A204.1 (cell line): Measurements from ENCODE around the gene SLC25A45.
"Not testable (repeated sequence)": the region's sequence is repeated elsewhere in the genome, so short reads cannot be mapped to it uniquely, and the experiment has no call there.

Experiments
- FAIRE-seq: peaks from 2 replicates; lab custom pipeline; 2012; peaks lifted over from hg19 to GRCh38; lab: Jason Lieb, UNC

Gene SLC25A45

DNA sequence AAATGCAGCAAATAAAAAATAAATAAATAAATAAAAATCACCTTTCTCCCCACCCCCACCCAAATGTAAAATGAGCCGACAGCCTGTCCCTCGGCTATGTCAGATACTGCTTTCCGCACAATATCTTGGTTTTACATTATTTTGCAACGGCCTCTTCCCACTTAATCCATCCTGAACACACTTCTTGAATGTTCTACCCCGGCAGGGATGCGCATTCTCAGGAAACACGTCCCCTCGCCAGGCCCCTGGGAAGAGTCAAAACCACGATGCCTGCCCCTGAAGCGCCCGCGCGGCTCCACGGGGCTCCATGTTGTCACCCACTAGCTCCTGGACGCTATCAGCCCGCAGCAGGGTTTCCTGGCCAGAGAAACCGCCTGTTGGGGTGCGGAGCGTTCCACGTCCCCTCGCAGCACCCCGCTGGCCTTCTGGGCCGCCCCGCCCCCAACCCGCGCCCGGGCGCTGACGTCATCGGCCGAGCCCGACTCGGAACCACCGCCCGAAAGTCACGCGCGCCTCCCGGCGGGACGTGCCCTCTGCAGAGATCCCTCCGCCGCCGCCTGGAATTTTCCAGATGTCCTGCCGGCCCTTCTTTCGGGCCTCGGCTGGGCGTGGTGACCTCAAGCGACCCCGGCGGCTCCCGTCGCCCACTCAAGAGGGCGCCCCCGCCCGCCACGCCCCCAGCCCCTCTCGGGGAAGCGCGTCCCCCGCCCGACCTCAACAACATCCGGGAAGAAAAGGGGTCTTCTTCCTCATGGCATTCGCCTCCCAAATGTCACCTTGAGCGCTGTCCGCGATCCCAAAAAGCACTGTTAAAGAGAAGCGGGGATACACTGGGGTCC is 39.6 kb upstream of the SLC25A45 start:
- FAIRE-seq = no peak

DNA sequence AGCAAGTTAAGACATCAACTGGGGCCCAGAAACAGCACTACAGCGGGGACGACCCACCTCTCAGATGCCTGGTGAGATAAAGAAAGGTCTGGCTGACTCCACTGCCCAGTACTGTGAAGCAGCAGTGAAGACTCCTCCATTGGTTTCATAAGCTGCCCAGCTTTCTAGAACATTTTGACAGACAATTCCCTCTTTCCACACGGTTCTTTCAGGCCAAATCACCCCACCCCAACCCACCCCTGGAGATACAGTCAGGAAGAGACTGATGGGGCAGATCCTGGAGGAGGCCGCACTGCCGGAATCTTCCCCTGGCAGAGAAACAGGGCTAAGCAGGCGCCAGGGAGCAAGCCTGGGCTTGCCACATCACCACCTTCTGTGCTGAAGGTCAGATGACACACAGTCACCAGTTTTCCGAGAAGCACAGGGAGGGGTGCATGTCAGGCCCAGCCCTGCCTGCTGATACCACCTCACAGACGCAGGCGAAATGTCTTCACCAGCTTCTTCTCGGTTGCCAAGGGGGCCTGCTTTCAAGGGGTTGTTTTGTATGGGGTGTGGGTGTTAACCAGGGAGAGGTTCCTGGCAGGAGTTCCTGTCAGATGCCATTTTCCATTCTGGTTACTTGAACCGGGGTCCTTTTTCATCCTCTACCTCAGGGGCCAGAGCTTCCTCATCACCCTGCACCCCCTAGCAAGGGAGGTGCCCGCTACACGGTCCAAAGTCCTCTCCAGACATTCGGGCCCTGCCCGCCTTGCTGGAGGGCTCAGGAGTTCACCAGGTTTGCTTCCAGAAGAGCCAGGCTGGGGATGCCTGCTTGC is 38.7 kb upstream of the SLC25A45 start:
- no peak for FAIRE-seq

DNA sequence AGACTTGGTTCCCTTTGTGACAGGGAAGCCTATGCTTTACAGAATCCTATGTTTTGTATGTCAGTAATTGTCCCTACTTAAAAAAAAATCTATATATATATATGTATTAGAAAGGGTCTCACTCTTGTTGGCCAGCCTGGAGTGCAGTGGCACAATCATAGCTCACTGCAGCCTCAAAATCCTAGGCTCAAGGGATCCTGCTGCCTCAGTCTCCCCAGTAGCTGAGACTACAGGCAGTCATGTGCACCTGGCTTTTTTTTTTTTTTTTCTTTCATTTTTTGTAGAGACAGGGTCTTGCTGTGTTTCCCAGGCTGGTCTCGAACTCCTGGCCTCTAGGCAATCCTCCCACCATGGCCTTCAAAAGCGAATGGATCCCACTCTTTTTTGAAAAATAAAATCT is 38.1 kb upstream of the SLC25A45 start:
- FAIRE-seq = no peak

DNA sequence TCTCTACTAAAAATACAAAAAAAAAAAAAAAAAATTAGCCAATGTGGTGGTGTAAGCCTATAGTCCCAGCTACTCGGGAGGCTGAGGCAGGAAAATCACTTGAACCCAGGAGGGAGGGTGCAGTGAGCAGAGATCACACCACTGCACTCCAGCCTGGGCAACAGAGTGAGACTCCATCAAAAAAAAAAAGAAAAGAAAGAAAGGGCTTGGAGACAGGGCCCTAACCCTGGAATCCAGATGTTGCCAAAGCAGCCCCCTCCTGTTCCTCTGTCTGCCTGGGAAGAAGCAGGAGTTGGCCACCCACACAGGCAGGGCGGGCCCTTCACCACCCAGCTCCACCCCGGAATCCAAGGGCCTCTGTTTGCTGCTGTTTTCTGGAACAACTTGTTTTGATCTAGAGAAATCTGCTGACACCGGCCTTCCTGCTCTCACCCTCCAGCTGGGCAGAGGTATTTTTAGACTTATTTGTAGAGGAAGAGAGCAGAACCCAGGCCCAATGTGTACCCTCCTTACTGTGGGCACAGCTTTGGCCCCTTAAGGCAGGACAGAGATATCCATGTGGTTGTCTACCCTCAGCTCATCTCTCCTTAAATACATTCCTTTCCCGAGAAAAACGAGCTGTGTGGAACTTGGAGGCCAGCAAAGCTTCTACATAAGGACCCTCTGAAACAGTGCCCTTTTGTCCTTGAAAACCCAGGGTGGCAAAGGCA is 37.5 kb upstream of the SLC25A45 start:
- FAIRE-seq = no peak

DNA sequence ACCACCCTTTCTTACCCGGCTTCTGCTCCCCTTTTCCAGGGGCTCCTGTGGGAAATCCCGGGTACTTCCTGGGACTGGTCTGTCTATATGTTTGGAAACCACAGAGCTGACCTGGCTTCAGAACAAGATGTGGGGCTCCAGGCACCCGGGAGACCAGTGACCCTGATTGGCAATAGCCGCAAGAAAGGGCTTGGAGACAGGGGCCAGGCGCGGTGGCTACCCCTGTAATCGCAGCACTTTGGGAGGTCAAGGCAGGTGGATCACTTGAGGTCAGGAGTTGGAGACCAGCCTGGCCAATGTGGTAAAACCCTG is 37.0 kb upstream of the SLC25A45 start:
- no peak for FAIRE-seq

DNA sequence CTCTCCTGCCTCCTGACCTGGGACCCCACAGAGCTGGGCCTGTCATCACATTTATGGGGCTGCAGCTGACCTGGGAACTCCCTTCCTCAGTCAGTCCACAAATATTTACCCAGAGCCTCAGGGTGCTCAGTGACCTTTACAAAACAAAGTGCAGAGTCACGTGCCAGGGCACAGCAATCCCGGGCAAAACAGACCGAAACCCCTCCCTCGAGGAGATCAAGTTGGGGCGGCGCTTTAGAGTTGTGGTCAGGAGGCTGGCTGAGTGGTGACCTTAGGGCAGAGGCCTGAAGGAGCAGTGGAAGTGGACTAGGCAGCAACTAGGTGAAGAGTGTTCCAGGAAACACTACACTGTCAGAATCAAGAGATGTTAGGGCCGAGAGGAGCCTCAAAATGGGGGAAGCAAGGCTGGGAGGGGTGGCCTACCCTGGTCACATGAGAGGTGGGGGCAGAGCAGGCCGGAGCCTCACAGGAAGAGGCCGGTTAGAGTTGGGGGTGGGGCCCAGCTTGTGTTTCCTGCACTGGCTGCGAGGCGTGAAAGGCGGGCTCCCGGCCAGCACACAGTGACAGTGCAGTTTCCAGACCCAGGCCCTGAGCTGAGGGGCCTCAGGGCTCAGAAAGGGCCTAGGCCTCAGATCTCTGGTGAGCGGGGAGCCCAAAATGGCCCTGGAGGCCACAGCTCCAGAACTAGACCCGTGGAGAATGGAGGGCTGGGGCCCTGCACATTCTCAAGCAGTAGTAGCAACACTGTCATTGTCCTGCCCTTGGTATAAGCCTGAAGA is 36.4 kb upstream of the SLC25A45 start:
- no peak for FAIRE-seq

DNA sequence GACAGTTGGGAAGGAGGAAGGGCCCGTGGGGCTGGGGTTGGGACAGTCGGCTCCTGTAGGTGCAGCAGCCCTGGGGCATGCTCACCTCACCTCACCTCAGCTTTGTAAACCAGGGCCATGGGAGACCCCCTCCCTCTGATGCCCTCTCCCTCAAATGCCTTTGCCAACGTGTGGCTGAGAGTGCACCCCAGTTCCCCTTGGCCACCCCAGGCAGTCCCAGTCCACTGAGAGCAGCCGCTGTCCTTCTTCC is 35.9 kb upstream of the SLC25A45 start:
- no peak for FAIRE-seq

DNA sequence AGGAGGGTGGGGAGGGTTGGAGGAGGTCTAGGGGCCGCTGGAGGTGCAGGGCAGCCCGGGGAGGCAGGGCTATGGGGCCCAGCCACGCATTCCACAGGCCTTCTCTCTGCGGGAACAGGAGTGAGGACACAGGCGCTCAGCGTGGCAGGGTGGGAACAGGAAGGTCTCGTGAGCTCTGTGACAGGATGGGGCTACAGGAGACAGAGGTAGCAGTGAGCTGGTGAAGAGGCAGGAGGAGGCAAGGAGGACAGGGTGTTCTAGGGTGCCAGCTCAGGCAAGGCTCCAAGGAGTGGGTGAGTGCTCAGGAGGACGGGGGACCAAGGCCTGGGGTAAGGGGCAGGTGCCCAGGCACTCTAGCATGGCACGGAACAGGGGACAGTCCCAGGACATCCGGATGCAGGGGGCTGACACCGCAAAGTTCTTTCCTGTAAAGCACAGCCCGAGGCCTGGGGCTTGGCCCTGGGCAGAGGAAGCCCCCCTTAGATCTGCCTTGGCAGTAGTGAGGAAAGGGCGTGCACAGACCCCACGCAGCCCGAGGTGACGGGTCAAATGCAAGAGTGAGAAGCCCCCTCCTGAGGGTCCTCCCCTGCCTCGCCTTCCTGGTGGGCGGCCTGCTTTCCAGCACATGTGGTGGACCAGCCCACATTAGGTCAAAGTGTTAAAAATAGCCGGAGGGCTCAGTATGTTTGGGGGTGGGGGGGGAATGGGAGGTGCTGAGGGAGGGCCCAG is 35.4 kb upstream of the SLC25A45 start:
- no peak for FAIRE-seq

DNA sequence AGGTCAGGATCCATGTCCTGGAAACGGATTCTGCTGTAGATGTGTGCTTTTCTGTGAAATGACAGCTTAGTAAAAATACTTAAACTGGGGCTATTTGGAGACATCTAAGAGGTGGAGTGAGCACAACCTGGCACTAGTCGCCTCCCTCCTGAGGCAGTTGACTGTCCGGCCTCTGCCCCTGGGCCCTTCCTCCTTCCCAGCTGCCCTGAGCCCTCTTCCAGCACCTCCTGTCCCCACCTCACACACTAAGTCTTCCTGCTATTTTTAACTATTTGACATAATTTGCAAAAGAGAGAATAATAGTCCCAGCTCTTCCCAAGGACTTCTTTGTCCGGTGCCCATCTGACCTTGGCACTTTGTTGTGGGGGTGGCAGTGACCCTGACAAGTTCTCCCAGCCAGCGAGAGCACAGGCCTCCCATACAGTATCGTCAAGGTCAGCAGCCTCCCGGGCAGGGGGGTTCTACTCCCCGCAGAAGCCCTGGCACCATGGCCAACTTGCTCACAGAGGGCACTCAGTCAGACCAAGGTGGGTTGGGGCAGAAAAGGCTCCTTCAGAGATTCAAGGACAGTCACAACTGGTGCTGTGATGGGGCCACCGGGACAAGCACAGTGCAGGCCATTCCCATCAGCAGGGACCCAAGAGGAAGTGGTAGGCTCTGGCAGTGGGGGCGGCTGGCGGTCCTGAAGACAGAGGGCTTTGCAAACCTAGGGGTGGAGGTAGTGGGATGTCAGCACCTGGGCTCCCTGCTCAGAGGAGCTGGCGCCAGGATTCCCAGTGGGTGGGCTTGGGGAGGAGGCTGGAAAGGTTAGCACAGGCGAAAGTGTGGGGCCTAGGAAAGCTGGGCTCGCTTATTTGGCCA is 34.6 kb upstream of the SLC25A45 start:
- no peak for FAIRE-seq

DNA sequence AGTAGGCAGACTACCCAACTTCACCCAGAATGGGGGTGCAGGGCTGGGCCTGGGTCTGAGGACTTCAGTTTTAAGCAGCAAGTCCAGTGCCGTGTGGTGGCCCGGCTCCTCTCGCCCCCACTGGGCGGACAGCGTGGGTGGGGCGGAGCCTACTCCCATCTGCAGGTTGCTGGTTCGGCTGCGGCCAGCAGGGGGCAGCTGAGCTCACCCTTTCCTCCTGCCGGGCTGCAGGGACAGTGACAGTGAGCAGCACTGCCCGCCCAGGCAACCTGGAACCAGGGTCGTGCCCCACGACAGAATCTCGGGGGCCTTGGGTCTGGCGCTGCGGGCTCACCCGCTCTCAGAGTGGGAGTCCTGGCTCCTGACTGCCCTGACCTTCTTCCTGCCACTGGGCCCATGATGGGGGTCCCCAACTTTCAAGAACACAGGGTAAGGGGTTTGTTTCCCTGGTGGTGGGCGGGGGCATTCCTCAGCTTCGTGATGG is 33.9 kb upstream of the SLC25A45 start:
- FAIRE-seq = no peak

DNA sequence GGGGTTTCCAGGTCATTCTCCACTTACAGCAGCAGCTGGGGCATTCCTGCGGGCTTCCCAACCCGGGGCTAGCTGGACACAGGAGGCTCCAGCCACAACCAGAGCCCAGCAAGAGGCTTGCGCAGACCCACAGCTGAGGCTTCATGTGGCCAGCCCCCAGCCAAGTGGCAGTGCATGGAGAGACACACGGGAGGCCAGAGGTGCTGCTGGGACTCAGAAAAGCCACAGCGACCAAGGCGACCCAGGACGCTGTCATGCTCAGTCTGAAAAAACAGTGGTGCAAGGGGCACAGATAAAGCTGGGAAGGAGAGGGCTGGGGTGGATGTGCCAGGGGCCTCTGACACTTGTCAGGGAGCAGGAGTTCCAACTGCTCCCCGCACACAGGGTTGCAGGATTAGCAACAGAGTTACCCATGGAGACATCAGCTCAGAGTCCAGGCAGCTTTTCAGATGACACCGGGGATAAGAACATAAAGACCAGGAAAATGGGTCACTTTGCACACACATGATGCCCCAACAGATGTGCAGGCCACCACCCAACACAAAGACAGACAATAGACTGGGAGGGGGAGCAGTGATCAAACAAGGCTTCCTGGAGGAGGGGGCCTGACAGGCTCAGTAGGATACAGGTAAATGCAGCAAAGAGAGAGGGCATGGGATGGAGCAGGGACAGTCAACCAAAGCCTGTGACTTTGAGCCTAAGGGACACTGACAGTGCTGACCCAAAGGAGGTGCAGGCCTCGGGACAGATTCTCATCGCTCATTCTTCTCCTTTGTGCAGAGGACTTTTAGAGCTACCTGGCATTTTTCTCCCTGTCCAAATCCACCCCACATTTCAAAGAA is 33.3 kb upstream of the SLC25A45 start:
- no peak for FAIRE-seq

DNA sequence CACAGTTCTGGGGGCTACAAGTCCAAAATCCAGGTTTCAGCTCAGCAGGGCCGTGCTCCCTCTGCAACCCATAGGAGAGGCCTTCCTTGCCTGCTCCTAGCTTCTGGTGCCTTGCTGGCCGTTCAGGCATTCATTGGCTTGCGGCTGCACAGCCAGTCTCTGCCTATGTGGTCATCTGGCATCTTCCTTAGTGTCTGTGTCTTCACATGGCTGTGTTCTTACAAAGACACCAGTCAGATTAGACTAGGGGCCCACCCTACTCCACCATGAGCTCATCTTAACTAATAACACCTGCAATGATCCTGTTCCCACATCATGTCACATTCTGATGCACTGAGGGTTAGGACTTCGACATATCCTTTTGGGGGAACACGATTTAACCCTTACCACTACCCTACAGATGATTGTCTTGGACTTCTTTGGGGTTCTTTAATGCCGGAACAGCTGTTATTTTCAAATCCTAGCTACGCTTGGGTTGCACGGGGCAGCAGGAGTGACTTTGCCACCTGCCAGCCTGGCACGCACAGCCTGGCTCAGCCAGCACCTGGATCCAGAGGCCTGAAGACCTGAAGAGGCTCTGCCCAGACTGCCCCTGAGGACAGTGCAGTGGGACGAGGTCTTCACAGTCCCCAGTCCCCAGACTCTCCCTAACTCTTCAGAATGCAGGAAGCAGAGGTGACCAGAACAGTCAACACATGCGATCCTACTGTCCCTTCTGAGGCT is 32.5 kb upstream of the SLC25A45 start:
- no peak for FAIRE-seq

DNA sequence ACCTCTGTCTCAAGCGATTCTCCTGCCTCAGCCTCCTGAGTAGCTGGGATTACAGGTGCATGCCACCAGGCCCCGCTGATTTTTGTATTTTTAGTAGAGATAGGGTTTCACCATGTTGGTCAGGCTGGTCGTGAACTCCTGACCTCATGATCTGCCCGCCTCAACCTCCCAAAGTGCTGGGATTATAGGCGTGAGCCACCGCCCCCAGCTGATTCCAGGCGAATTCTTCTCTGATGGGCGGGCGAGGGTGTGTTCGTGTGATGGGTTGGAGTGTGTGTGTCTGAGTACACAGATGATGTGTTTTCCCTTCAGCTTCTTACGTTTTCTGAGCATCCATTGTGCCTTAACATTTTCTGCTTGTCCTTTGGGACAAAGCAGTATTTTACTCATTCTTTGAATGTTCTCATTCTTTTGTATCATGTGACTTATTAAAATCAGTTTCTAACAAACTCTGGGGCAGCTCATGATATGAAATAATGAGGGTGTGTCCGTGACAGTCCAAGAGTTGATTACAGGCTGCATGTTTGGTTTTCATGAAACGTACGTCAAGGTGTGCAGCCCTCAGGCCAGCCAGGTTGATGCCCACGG is 30.7 kb upstream of the SLC25A45 start:
- not testable (repeated sequence) for FAIRE-seq

DNA sequence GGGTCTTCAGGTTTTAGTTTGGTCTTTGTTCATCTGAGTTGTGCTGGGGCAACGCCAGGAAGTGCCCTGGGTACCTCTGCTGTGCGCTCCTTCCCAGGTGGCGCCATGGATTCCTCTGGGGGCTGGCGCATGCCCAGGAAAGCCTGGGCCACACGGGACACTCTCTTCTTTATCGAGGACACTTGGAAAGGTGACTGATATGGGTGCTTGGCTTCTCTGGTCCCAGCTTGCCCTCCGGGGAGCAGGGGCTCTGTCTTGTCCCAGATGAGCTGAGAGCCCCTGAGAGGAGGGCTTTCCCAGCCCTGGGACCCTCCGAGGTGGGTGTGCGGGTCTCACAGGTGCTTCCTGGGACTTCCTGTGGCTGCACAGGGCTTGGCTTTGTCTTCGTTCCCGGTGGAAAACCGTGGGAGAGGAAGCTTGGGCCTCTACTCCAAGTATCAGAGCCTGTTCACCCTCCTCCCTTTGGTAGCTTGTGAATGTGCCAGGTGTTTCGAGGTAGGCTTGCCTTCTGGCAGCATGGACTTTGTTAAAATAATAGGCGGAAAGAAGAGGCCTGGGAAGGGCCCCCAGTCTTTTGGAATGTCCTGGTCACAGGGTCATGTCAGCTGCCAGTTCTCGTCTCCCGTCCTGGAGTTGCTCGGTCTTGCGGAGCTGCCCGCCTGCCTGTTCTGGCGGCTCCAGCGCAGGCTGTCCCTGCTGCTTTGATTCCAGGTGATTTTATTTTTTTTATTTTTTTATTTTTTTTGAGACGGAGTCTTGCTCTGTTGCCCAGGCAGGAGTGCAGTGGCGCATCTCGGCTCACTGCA is 30.0 kb upstream of the SLC25A45 start:
- FAIRE-seq = no peak

DNA sequence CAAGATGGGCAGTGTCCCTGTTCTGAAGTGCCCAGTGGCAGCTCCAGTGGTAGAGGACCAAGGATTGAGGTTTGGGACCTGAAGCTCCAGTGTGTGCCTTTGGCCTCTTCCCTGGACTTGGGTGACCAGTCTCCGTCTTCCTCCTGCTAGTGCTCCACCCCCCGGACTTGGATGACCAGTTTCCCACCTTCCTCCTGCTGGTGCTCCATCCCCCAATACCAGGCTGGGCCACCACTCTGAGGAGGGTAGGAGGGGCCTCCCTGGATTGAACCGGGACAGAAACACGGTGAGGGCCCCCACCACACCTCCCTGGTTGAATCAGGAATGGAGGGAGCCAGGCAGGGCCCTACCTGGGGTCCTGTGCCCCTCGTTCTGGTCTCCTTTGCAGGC is 29.2 kb upstream of the SLC25A45 start:
- no peak for FAIRE-seq

DNA sequence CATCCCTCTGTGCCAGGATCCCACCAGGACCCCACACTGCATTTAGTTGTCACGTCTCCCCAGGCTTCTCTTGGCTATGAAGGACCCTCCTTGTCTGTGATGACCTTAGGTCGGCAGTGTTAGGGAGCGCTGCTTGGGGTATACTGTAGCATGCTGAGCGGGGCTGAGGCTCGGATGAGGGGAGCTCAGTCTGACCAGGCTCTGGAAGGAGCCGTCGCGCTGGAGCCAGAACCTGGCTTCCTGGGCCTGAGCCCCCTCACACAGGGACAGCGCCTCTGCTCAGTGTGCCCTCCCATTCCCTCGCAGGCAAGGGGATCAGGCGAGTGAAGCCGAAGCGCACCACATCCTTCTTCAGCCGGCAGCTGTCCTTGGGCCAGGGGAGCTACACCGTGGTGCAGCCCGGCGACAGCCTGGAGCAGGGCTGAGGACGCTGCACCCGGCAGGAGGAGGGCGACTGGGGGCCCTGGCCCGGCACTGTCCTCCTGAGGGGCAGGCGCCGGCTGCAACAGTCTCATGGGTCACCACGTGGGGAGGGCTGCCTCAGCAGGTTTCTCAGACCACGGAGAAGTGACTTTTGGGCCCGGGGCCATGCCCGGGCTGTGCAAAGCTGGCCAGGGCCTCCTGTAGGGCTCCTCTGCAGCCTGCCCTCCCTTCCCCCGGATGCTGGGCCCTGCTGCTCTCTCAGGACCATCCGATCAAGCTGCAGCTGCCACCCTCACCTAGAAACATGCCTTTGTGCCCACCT is 28.7 kb upstream of the SLC25A45 start:
- no peak for FAIRE-seq

DNA sequence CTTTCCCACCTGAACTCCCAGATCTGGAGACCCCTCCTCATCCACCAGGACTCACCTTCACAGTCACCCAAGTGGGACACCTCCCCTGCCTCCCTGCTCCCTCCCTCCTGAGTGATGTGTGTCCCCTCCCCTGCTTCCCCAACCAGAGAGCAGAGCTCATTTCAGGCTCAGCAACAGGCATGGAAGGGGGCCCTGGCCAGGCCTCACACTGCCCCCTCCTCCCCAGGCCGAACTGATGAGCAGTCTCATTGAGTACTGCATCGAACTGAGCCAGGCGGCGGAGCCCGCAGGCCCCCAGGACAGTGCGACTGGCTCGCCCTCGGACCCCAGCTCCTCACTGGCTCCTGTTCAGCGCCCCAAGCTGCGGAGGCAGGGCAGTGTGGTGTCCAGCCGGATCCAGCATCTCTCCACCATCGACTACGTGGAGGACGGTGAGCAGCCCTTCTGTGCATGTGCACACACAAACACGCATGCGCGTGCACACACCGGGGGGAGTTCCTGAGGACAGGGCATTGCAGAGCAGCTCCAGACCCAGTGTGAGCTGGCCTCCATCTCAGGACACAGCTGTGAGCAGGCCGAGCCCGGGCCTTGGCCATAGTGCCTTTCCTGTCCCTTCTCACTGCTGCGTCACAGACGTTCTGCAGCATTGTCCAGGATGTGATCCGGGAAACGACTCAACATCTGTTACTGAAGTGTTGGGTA is 22.3 kb upstream of the SLC25A45 start:
- FAIRE-seq = no peak
